Stimulated activated memory B cell treated with anti-CD40 and anti-IgM and Interleukin-4, amounts not matched to agents 10 μg/mL and 1 μg/mL and 100 μg/mL, for 72 hours (primary cell): ENCODE results near the gene SLC2A8.

ENCODE experiments used
- ATAC-seq: fragments of 150-1000 bp; cut with Tn5 transposase; 2 replicates; pipeline ENCODE4 v1.10.0; 2021
- H3K27ac Mint-ChIP-seq: one replicate; pipeline ENCODE4 v1.8.0; 2022; ENCODE audit warnings: mild to moderate bottlenecking, mixed read lengths
- H3K27me3 Mint-ChIP-seq: one replicate; pipeline ENCODE4 v1.8.0; 2022; ENCODE audit warnings: mixed read lengths
- H3K36me3 Mint-ChIP-seq: one replicate; pipeline ENCODE4 v1.8.0; 2022; ENCODE audit warnings: mixed read lengths
- H3K4me1 Mint-ChIP-seq: one replicate; pipeline ENCODE4 v1.8.0; 2022; ENCODE audit warnings: mixed read lengths
- H3K4me3 Mint-ChIP-seq: one replicate; pipeline ENCODE4 v1.8.0; 2022; ENCODE audit warnings: mild to moderate bottlenecking, moderate library complexity, mixed read lengths
- H3K9me3 Mint-ChIP-seq: one replicate; pipeline ENCODE4 v1.8.0; 2022; ENCODE audit warnings: mixed read lengths

SLC2A8 gene

DNA sequence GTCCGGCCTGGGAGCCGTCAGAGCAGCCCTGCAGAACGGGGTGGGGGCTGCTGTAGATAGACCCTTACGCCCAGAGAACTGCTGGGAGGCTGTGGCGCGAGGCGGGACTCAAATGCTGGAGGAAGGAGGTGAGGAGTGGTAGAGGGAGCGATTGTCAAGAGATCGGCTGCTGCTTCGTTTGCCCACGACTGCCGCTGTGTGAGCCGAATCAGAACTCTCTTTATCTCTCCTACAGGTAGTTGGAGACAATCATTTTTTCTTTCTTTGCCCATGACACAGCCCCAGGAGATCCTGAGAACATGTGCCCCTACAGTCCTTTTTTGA lies 27.7 kb downstream of the SLC2A8 start:
- H3K4me1 Mint-ChIP-seq = peaks cover 46% of the 10 kb centered on the region
- H3K27me3 Mint-ChIP-seq = no peaks in the 10 kb centered on the region
- H3K27ac Mint-ChIP-seq = peak overlapping the region; percentile 98
- no peaks in the 10 kb centered on the region for H3K9me3 Mint-ChIP-seq
- peak overlapping the region; percentile 97 for H3K4me3 Mint-ChIP-seq
- peak; percentile 48 for ATAC-seq
- H3K36me3 Mint-ChIP-seq = peaks cover 23% of the 10 kb centered on the region

DNA sequence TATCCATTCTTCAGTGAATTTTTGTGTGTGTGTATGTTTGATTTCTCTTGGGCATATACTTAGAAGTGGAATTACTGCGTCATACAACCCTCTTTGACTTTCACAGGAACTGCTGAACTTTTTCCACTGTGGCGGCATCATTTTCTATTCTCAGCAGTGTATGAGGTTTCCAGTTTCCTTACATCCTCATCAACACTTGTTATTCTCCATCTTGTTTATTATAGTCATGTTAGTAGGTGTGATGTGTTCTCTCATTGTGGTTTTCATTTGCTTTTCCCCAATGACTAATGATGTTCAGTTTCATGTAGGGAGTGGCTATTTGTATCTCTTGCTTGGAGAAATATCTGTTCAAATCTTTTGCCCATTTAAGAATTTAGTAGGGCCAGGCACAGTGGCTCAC lies 29.8 kb downstream of the SLC2A8 start:
- Mint-ChIP-seq H3K36me3 (peaks cover 39% of the 10 kb centered on the region), H3K4me3 (peak overlapping the region; percentile 5), H3K27me3 (no peaks in the 10 kb centered on the region), H3K27ac (peak overlapping the region; percentile 53), H3K4me1 (peaks cover 46% of the 10 kb centered on the region), H3K9me3 (no peaks in the 10 kb centered on the region)
- ATAC-seq = no peak

DNA sequence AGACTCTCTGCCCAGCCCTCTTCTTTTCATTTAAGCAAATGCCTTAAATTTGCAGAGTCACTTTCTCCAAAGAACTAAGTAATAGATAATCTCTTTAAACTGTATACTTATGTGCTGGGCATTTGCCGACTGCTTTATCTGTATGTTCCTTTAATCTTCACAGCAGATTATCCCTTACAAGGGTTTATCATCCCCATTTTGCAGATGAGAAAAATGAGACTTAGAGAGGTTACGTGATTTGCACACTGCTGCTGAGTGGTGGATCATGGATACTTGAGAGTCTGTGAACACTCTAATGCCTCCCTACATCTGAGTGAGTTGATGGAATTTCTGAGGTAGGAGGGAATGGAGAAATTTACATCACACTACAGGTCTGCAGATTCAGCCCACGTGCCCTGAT lies 31.4 kb downstream of the SLC2A8 start:
- peaks cover 50% of the 10 kb centered on the region for H3K36me3 Mint-ChIP-seq
- no peak overlapping the region for H3K27ac Mint-ChIP-seq
- no peaks in the 10 kb centered on the region for H3K9me3 Mint-ChIP-seq
- no peak for ATAC-seq
- H3K4me3 Mint-ChIP-seq = no peak overlapping the region
- peaks cover 31% of the 10 kb centered on the region for H3K4me1 Mint-ChIP-seq
- no peaks in the 10 kb centered on the region for H3K27me3 Mint-ChIP-seq

DNA sequence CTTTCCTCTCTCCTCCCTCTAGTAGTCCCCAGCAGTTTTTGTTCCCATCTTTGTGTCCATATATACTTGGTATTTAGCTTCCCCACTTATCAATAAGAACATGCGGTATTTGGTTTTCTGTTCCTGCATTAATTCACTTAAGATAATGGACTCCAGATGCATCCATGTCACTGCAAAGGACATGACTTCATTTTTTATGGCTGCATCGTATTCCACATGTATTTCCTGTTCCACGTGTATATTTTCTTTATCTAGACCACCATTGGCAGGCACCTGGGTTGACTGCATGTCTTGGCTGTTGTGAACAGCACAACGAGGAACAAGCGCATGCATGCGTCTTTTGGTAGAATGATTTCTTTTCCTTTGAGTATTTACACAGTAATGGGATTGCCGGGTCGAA lies 33.4 kb downstream of the SLC2A8 start:
- H3K9me3 Mint-ChIP-seq = no peaks in the 10 kb centered on the region
- H3K4me3 Mint-ChIP-seq = no peak overlapping the region
- no peak for ATAC-seq
- H3K4me1 Mint-ChIP-seq = peaks cover 15% of the 10 kb centered on the region
- no peak overlapping the region for H3K27ac Mint-ChIP-seq
- H3K27me3 Mint-ChIP-seq = no peaks in the 10 kb centered on the region
- peaks cover 70% of the 10 kb centered on the region for H3K36me3 Mint-ChIP-seq

DNA sequence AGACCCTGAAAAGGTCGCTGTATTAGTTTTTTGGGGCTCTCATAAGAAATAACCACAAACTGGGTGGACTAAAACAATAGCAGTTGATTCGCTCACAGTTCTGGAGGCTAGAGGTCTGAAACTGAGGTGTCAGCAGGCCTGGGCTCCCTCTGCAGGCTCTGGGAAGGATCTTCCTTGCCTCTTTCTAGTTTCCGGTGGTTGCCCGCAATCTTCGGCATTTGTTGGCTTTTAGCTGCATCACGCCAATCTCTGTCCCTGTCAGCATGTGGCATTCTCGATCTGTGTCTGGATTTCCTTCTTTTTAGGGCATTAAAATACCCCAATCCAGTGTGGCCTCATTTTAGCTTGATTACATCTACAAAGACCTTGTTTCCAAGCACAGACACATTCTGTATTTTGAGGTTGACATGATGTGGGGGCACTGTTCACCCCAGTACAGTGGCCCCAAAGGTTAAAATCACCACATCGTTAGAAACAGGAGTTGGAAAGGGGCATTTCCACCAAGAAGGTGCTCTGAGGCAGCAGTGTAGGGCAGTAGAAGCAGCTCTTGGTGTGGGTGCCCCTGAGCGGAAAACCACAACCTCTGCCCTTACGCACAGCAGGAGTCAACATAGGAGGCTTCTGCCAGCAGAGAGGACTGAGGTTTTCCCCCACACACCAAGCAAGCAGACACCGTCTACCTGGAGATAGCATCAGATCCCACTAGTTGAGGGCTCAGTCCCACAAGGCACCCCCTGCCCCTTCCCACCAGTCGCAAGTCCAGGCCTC lies 40.7 kb downstream of the SLC2A8 start:
- H3K27ac Mint-ChIP-seq = no peak overlapping the region
- no peak overlapping the region for H3K4me3 Mint-ChIP-seq
- H3K4me1 Mint-ChIP-seq = no peaks in the 10 kb centered on the region
- H3K9me3 Mint-ChIP-seq = no peaks in the 10 kb centered on the region
- ATAC-seq = no peak
- H3K36me3 Mint-ChIP-seq = peaks cover 88% of the 10 kb centered on the region
- H3K27me3 Mint-ChIP-seq = no peaks in the 10 kb centered on the region

GRCh38 chr9:127438394-127438793 lies 41.4 kb downstream of the SLC2A8 start:
- H3K9me3 Mint-ChIP-seq = no peaks in the 10 kb centered on the region
- H3K4me1 Mint-ChIP-seq = no peaks in the 10 kb centered on the region
- ATAC-seq = no peak
- H3K27me3 Mint-ChIP-seq = no peaks in the 10 kb centered on the region
- no peak overlapping the region for H3K27ac Mint-ChIP-seq
- no peak overlapping the region for H3K4me3 Mint-ChIP-seq
- H3K36me3 Mint-ChIP-seq = peaks cover 88% of the 10 kb centered on the region

DNA sequence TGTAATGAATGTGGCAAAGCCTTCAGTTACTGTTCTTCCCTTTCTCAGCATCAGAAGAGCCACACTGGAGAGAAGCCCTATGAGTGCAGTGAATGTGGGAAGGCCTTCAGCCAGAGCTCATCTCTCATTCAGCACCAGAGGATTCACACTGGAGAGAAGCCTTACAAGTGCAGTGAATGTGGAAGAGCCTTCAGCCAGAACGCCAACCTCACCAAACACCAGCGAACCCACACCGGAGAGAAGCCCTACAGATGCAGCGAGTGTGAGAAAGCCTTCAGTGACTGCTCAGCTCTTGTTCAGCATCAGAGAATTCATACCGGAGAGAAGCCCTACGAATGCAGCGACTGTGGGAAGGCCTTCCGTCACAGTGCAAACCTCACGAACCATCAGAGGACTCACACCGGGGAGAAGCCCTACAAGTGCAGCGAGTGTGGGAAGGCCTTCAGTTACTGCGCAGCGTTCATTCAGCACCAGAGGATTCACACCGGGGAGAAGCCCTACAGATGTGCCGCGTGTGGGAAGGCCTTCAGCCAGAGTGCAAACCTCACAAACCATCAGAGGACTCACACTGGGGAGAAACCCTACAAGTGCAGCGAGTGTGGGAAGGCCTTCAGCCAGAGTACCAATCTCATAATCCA lies 47.4 kb downstream of the SLC2A8 start:
- H3K27me3 Mint-ChIP-seq = no peaks in the 10 kb centered on the region
- no peak overlapping the region for H3K27ac Mint-ChIP-seq
- no peak for ATAC-seq
- H3K36me3 Mint-ChIP-seq = peaks cover 97% of the 10 kb centered on the region
- H3K4me1 Mint-ChIP-seq = peaks cover 11% of the 10 kb centered on the region
- peaks cover 10% of the 10 kb centered on the region for H3K9me3 Mint-ChIP-seq
- H3K4me3 Mint-ChIP-seq = no peak overlapping the region

GRCh38 chr9:127444921-127445850 lies 48.2 kb downstream of the SLC2A8 start:
- H3K4me1 Mint-ChIP-seq = peaks cover 19% of the 10 kb centered on the region
- H3K27ac Mint-ChIP-seq = no peak overlapping the region
- H3K27me3 Mint-ChIP-seq = no peaks in the 10 kb centered on the region
- peaks cover 10% of the 10 kb centered on the region for H3K9me3 Mint-ChIP-seq
- H3K36me3 Mint-ChIP-seq = peaks cover 99% of the 10 kb centered on the region
- no peak overlapping the region for H3K4me3 Mint-ChIP-seq
- ATAC-seq = no peak

- Mint-ChIP-seq H3K27ac (no peak overlapping the region), H3K4me3 (no peak overlapping the region), H3K9me3 (peaks cover 10% of the 10 kb centered on the region), H3K27me3 (no peaks in the 10 kb centered on the region), H3K4me1 (peaks cover 26% of the 10 kb centered on the region), H3K36me3 (peaks cover 97% of the 10 kb centered on the region)
- no peak for ATAC-seq
Observed at GRCh38 chr9:127445851-127446712, 49.1 kb downstream of the SLC2A8 start.

DNA sequence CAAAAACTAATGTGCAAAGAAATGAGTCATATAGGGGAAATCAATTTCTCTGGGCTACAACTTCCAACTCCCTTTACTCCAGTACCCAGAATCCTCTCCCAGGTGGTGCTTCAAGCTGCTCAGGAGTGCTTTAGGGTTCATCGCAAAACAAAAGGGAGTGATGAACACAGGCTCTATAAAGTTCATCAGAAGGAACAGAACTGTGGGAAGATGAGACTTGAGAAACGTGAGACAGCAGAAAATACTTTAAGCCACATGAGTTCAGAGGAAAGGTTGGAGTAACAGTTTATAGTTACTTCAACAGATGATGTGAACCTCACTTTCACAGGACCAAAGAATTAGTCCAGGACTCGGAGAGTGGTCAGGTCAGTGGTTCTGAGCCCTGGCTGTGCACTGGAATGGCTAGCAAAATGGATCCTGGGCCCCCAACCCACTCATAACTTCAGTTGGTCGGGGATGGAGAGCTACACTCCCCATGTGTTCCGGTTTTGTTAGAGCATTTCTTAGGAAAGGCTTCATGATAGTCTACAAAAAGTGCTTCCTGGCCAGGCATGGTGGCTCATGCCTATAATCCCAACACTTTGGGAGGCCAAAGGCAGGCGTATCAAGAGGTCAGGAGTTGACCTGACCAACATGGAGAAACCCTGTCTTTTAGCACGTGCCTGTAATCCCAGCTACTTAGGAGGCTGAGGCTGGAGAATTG lies 49.9 kb downstream of the SLC2A8 start:
- Mint-ChIP-seq H3K4me1 (peaks cover 28% of the 10 kb centered on the region), H3K27me3 (no peaks in the 10 kb centered on the region), H3K9me3 (peaks cover 10% of the 10 kb centered on the region), H3K36me3 (peaks cover 90% of the 10 kb centered on the region), H3K27ac (peak overlapping the region; percentile 16), H3K4me3 (no peak overlapping the region)
- no peak for ATAC-seq

DNA sequence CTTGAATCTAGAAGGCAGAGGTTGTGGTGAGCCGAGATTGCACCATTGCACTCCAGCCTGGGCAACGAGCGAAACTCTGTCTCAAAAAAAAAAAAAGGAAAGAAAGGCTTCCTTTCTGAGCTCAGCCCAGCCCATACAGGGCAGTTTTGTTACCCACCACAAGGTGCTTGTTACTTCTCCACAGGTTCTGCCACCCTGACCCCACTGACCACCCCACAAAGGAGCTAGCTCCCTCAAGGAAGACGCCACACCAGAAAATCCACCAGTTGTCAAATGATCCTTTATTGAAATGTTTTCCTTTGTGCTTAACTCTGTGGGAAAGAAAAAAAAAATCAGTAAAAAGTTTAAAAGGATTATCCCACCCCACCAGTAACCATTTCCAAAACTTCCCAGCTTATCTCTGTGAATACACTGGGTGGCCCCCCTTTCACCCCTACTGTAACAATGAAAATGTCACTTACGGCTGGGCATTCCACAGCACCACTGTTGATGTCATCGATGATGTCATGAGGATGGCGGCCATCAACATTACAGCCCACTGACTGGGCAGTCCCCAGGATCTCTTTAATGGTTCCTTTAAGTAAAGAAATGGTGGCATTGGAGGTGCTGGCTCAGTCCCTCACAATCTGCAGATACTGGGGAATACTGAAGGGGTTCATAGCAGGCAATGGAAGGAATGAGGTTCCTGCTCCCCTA lies 50.6 kb downstream of the SLC2A8 start:
- H3K36me3 Mint-ChIP-seq = peaks cover 83% of the 10 kb centered on the region
- no peaks in the 10 kb centered on the region for H3K27me3 Mint-ChIP-seq
- ATAC-seq = no peak
- H3K27ac Mint-ChIP-seq = peak overlapping the region; percentile 16
- H3K4me1 Mint-ChIP-seq = peaks cover 35% of the 10 kb centered on the region
- H3K9me3 Mint-ChIP-seq = peaks cover 10% of the 10 kb centered on the region
- no peak overlapping the region for H3K4me3 Mint-ChIP-seq

- Mint-ChIP-seq H3K4me3 (peak overlapping the region; percentile 84), H3K27me3 (no peaks in the 10 kb centered on the region), H3K36me3 (peaks cover 76% of the 10 kb centered on the region), H3K9me3 (peaks cover 10% of the 10 kb centered on the region), H3K4me1 (peaks cover 37% of the 10 kb centered on the region), H3K27ac (peak overlapping the region; percentile 89)
- ATAC-seq = no peak
Observed at GRCh38 chr9:127448112-127448805, 51.3 kb downstream of the SLC2A8 start.

- Mint-ChIP-seq H3K4me1 (peaks cover 45% of the 10 kb centered on the region), H3K27me3 (no peaks in the 10 kb centered on the region), H3K27ac (peak overlapping the region; percentile 89), H3K36me3 (peaks cover 72% of the 10 kb centered on the region), H3K9me3 (peaks cover 6% of the 10 kb centered on the region), H3K4me3 (peak overlapping the region; percentile 84)
- no peak for ATAC-seq
Observed at GRCh38 chr9:127449332-127449966, 52.5 kb downstream of the SLC2A8 start.
